Nephron progenitor cell (in vitro differentiated cells): Measurements from ENCODE around the gene CPNE9.

Experiments
- DNase-seq: peaks from one replicate; pipeline ENCODE4 v3.0.0; 2021
- H3K27ac Mint-ChIP-seq: 2 replicates; pipeline ENCODE4 v1.8.0; 2021; ENCODE audit warnings: mild to moderate bottlenecking, moderate library complexity, mixed read lengths
- H3K27me3 Mint-ChIP-seq: 2 replicates; pipeline ENCODE4 v1.8.0; 2021; ENCODE audit warnings: mild to moderate bottlenecking, low read depth, mixed read lengths; ENCODE audit not compliant: poor library complexity
- H3K36me3 Mint-ChIP-seq: 2 replicates; pipeline ENCODE4 v1.8.0; 2021; ENCODE audit warnings: low read depth, mixed read lengths
- H3K4me1 Mint-ChIP-seq: 2 replicates; pipeline ENCODE4 v1.8.0; 2021; ENCODE audit warnings: mixed read lengths
- H3K4me3 Mint-ChIP-seq: 2 replicates; pipeline ENCODE4 v1.8.0; 2021; ENCODE audit warnings: mild to moderate bottlenecking, moderate library complexity, mixed read lengths
- H3K9me3 Mint-ChIP-seq: 2 replicates; pipeline ENCODE4 v1.8.0; 2021; ENCODE audit warnings: mild to moderate bottlenecking, moderate library complexity, mixed read lengths
- CTCF ChIP-seq: fragments of 200-600 bp; sonication (generic); IDR thresholded peaks from 2 replicates; pipeline ENCODE4 v1.5.0; 2021; ENCODE audit warnings: antibody characterized with exemption

The CPNE9 gene

DNA sequence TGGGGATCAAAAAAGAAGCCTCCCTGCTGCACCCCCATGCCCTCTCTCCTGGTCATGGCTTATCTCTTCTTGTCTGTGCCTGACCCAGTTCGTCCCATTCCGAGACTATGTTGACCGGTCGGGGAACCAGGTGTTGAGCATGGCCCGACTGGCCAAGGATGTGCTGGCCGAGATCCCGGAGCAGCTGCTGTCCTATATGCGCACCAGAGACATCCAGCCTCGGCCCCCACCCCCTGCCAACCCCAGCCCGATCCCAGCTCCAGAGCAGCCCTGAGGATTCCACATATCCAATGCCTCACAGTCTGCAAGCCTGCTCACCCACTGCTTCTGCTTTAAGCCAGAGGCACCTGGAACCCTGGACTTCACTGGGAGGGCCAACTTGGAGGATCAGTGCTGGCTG lies 25.8 kb downstream of the CPNE9 start:
- H3K9me3 Mint-ChIP-seq, result no peaks in the 10 kb centered on the region
- H3K4me1 Mint-ChIP-seq, result peaks cover 32% of the 10 kb centered on the region
- no peak for DNase-seq
- peaks cover 11% of the 10 kb centered on the region for H3K36me3 Mint-ChIP-seq
- TF ChIP-seq CTCF, result no peak
- peaks cover 12% of the 10 kb centered on the region for H3K27me3 Mint-ChIP-seq
- no peak overlapping the region for H3K27ac Mint-ChIP-seq
- no peak overlapping the region for H3K4me3 Mint-ChIP-seq

- Mint-ChIP-seq H3K36me3 (peaks cover 23% of the 10 kb centered on the region), H3K9me3 (no peaks in the 10 kb centered on the region), H3K27me3 (peaks cover 14% of the 10 kb centered on the region), H3K4me1 (peaks cover 32% of the 10 kb centered on the region), H3K27ac (peak overlapping the region; percentile 93), H3K4me3 (peak overlapping the region; percentile 92)
- TF ChIP-seq CTCF, result no peak
- DNase-seq, result no peak
Measured at GRCh38 chr3:9730657-9731205, 27.1 kb downstream of the CPNE9 start.

GRCh38 chr3:9731206-9732079 lies 27.8 kb downstream of the CPNE9 start, which contains the start of gene BRPF1:
Gene BRPF1, plus strand, starts transcription at chr3:9731735. Its CDS starts 2,406 bp downstream, at chr3:9734141.
- Mint-ChIP-seq H3K27me3 (peaks cover 13% of the 10 kb centered on the region), H3K27ac (peak within 1 kb of the TSS; percentile 100), H3K4me3 (peak within 1 kb of the TSS; percentile 92), H3K9me3 (no peaks in the 10 kb centered on the region), H3K36me3 (peaks cover 27% of the 10 kb centered on the region), H3K4me1 (peaks cover 32% of the 10 kb centered on the region)
- DNase-seq, result peak; percentile 100
- TF ChIP-seq CTCF, result no peak

GRCh38 chr3:9732080-9732739 lies 28.6 kb downstream of the CPNE9 start:
- no peaks in the 10 kb centered on the region for H3K9me3 Mint-ChIP-seq
- no peak for TF ChIP-seq CTCF
- peak overlapping the region; percentile 89 for H3K27ac Mint-ChIP-seq
- H3K4me3 Mint-ChIP-seq, result peak overlapping the region; percentile 91
- peaks cover 33% of the 10 kb centered on the region for H3K36me3 Mint-ChIP-seq
- peak; percentile 50 for DNase-seq
- peaks cover 10% of the 10 kb centered on the region for H3K27me3 Mint-ChIP-seq
- peaks cover 32% of the 10 kb centered on the region for H3K4me1 Mint-ChIP-seq

DNA sequence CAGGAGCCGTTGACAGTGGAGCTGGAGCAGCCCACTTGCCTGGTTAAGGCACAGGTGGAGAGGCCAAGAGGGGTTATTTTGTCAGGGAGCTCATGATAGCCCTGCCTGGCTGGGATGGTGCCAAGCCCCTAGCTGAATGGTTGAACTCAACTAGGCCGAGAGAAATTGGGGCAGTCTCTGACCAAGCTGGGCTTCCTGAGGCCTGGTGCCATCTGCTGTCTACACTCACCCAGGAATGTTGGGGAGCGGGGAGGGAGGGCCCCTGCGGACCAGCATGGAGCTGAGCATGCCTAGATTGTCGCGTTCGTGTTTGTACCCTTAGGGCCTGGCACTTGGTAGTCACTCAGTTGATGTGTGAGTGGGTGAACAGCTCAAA lies 29.1 kb downstream of the CPNE9 start:
- peak overlapping the region; percentile 89 for H3K27ac Mint-ChIP-seq
- no peaks in the 10 kb centered on the region for H3K9me3 Mint-ChIP-seq
- DNase-seq, result no peak
- H3K27me3 Mint-ChIP-seq, result peaks cover 10% of the 10 kb centered on the region
- H3K36me3 Mint-ChIP-seq, result peaks cover 33% of the 10 kb centered on the region
- H3K4me1 Mint-ChIP-seq, result peaks cover 32% of the 10 kb centered on the region
- no peak for TF ChIP-seq CTCF
- H3K4me3 Mint-ChIP-seq, result peak overlapping the region; percentile 91
